Activated CD8-positive, alpha-beta memory T cell treated with anti-CD3 and anti-CD28 coated beads, Interleukin-2, amount 50 U/mL, for 48 hours (primary cell): Measurements from ENCODE around the gene ALKAL2.
A peak's percentile ranks its signal among the peaks of the same experiment; 100 is the strongest.
"Not testable (repeated sequence)": the region's sequence is repeated elsewhere in the genome, so short reads cannot be mapped to it uniquely, and the experiment has no call there.

Experiments
- DNase-seq: peaks from one replicate; pipeline ENCODE4 v3.0.0-alpha.2; 2020

Gene ALKAL2, protein sequence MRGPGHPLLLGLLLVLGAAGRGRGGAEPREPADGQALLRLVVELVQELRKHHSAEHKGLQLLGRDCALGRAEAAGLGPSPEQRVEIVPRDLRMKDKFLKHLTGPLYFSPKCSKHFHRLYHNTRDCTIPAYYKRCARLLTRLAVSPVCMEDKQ

DNA sequence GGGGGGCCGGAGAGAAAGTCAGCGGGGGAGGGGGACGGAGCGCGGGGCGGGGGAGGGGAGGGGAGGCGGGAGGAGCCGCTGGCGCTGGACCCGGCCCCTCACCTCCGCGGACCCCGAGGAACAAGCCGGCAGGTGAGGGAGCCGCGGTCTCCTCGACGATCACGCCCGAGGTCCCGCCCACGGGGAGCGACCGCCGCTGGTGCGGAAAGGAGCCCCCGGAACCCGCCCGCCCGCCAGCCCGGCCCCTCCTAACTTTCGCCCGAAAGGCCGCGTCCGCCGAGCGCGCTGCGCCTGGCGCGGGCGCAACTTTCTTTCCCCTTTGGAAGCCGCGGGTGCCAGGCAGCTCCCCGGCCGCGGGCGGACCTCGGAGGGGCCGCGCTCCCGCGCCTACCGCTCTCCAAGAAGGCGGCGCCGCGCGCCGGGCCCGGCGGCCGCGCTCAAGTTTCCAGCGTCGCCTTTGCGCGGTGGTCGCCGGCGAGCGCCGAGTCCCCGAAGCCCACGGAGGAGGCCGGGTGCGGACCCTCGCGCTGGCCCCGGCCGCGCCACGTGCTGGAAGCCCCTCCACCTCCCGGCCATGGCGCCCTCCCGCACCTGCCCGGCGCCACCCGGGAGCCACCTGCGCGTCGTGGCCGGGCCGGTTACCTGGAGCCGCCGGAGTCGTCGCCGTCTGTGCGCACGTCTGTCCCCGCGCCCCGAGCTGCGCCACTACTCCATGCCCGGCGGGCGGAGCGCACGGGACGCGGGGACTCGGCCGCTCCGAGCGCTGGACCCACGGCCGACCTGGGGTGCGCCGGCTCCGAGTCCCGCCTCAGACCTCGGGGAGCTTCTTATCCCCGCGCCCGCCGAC, at the start of gene ALKAL2:
TSS of gene ALKAL2 (minus strand) at position 181 of the 847 bp plus-strand sequence. CDS start 256 bp downstream, outside the sequence.
- DNase-seq = peak; percentile 59

DNA sequence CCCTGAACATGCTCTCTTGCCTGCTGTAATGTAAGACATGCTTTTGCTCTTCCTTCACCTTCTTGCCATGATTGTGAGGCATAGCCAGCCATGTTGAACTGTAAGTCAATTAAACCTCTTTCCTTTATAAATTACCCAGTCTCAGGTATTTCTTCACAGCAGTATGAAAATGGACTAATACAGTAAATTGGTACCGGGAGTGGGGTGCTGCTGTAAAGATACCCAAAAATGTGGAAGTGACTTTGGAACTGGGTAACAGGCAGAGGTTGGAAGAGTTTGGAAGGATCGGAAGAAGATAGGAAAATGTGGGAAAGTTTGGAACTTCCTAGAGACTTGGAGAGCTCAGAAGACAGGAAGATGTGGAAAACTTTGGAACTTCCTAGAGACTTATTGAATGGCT, 49.1 kb upstream of the ALKAL2 start:
- not testable (repeated sequence) for DNase-seq

DNA sequence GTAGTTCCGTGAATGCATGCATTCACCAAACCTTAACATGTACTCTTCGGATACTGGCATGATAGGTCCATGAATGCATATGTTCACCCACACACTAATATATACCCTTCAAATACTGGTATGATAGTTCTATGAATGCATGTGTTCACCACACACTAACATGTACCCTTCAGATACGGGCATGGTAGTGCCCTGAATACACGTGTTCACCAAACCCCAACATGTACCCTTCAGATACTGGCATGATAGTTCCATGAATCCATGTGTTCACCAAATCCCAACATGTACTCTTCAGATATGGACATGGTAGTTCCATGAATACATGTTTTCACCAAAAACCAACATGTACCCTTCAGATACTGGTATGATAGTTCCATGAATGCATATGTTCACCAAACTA, 48.5 kb upstream of the ALKAL2 start:
- DNase-seq = no peak

DNA sequence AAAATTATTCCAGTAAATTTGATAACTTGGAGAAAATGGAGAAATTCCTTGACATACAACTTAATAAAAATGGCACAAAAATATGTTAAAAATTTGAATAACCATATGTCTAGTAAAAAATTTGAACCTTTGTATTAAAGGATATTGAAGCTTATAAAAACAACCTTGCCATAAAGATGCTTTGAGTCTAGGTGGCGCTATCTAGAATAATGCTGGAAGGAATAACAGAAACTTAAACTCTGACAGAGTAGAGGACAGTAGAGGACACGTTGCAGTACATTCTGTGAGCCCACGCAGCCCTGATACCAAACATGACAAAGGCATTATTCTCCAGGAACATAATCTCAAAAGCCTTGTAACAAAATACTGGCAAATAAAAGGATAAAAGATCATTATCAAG, 44.7 kb upstream of the ALKAL2 start:
- DNase-seq = no peak

DNA sequence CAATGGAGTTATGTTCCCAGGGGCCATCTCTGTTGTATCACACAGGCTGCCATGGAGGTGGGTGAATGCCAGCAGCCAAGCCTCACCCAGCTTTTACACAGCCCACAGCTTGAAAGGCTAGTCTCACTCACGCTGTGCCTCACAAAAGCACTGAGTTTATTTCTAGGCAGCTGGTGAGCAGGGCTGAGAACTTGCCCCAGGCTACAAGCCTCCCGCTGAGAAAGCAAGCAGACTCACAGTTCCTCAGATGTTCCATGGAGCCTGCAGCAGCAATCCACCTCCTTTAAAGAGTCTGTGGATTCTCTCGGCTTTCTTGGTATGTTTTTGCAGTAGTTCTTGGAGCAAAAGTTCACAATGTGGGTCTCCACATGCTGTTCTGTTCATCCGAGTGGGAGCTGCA, 40.9 kb upstream of the ALKAL2 start:
- DNase-seq = no peak

DNA sequence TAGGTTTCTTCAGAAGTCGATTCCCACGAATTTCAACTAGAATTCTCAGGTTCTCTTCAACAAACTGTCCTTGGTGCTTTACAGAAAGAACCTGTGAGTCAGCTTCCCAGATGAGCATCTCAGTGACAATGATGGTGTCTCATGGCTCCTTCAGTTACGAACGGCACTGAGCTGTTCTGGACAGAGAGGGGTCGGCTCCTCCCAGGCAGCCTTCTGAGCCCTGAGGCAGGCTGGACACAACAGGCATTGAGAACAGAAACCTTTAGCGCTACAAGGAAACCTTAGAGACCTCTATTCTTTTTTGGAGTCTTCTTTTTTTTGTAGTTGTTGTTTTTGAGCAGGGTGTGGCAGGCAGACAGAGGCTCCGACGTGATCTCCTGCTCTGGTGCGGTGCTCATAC, 35.1 kb upstream of the ALKAL2 start:
- DNase-seq = no peak

DNA sequence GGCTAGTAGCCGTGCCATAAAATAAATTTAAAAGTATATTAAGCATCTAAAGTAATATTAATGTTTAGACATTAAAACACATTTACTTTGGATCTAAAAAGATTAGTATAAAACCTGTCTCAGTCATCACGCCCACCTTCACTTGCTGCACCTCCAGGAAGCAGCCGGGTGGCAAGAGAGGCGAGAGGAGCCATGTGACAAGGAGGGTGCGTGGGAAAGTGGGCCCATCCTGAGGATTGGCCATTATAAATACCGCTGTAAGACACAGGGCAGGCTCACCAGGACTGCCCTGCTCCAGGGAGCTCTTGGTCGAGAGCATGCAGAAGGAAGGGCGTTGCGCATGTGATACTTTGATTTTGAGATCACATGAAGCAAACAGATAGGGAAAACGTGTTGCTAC, 34.4 kb upstream of the ALKAL2 start:
- no peak for DNase-seq

DNA sequence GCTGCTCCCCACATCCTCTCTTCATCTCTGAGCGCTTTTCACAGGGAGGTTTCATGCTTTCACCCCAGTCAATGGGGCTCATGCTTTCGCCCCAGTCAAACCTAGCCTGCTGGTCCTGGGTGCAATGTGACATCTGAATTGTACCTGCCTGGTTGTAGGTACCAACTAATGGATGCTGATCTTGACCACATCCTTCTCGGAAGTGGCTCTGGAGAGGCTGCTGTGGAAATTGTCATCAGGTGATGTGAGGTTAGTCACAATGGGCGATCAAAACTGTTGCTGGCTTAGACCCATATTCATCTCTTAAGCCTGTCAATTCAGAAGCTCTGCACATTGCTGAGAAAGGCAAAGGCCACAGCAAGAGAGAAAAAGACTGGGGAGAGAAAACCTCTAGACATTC, 32.7 kb upstream of the ALKAL2 start:
- DNase-seq = no peak

DNA sequence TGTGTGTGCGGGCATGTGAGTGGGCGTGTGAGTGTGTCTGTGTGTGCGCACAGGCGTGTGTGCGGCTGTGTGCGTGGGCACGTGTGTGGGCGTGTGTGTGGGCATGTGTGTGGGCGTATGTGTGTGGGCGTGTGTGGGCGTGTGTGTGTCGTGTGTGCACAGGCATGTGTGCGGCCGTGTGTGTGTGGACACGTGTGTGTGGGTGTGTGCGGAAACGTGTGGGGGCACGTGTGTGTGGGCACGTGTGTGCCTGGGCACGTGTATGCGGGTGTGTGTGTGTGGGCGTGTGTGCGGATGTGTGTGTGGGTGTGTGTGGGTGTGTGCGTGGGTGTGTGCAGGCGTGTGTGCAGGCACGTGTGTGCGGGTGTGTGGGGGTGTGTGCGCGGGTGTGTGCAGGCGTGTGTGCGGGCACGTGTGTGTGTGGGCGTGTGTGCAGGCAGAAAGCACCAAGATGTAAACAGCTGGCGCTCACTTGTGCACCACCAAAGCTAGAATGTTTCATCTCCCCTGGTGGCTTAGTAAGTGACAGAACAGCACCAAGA, 31.2 kb upstream of the ALKAL2 start:
- DNase-seq = peak; percentile 58

DNA sequence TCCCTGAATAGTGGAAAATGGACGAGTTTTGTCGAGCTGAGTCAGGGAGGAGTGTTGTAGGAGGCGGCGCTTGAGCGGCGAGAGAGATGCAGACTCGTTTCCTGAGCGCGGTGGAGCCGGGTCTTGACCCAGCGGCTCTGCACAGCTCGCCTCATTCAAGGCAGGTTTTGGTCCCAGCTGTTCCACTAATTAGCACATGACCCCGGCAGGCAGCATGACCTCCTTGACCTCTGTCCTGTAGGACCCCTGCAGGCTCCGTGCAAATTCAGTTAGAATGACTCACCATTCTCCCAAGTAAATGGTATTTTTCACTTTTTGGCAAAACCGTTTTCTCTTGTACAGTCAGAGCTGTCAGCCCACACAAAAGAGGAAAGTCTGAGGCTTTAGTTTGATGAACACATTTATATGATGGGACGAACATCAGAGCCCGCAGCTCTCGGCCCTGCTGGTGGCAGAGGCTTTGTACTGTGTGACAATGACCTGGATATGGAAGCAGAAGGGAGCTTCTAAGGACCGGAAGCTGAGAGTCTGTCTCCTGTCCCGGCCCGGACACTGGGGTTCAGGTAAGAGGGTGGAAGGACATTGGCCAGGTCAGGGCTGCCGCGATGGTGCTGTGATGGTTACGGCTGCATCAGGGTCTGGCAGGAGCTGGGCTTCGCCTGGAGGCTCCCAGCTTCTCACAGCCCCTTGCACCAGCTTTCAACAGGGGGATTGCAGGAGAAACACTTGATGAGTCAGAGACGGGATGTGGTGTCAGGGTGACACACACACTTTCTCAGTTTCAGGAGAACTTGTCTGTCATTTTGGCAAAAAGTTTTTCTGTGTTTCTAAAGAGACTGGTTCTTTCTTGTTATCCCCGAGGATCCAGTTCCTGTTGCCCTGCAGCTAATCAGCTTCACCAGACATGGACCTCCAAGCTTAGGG, 29.9 kb upstream of the ALKAL2 start:
- DNase-seq = no peak

DNA sequence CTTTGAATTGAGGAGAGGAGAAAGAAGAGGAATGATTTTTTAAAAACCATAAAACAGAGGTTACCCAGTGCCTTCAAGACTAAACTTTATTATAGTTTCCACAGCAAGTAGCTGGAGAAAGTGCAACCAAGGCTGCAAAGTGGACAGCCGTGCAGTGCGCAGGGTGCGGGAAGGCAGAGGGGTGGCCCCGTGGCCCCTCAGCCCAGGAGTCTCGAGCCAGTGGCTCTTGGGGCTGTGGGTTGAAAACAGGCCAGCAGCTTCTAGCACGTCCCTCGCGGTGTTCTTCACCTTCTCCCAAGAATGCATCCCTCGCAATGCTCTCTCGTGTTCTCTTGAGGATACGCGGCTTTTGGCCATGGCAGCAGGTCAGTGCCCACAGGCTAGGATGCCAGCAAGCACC, 28.5 kb upstream of the ALKAL2 start:
- no peak for DNase-seq

DNA sequence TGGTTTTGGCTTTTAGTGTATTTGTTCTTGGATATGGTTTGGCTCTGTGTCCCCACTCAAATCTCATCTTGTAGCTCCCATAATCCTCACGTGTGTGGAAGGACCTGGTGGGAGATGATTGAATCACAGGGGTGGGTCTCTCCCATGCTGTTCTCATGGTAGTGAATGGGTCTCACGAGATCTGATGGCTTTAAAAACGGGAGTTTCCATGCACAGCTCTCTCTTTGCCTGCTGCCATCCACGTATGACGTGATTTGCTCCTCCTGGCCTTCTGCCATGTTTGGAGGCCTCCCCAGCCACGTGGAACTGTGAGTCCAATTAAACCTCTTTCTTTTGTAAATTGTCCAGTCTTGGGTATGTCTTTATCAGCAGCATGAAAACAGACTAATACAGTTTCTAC, 28.0 kb upstream of the ALKAL2 start:
- DNase-seq = not testable (repeated sequence)

DNA sequence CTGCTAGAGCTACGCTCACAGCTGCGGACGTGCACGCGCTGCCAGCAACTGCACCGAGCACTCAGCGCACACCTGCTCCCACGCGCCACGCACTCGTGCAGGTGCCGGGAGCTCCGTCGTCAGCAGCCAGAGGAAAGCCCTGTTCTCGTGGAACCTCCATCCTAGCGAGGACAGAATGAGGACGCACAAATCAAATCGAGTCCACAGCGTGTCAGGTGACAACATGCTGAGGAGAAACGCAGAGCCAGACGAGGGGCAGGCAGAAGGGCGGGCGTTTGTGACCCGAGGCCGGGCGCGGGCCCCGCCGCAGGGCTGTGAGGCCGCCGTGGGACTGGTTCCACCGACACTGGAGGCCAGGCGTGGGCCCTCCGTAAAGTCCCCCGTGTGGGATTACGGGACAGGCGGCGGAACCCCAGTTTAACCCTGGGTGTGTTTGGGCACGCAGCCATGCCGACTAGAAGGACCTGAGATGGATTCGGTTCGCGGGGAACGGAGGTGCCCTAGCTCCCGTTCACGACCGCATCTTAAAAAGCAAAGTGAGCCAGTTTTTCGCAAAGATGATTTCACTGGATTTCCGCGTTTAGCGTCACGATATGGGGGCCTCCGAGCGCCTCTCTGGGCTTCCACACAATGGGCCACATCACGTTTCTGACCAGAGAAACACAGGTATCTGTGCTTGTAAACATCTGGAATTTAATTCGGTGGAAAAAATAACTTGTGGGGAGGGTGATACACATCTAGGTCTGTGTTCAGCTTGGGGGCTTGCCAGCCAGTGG, 26.9 kb upstream of the ALKAL2 start:
- no peak for DNase-seq

DNA sequence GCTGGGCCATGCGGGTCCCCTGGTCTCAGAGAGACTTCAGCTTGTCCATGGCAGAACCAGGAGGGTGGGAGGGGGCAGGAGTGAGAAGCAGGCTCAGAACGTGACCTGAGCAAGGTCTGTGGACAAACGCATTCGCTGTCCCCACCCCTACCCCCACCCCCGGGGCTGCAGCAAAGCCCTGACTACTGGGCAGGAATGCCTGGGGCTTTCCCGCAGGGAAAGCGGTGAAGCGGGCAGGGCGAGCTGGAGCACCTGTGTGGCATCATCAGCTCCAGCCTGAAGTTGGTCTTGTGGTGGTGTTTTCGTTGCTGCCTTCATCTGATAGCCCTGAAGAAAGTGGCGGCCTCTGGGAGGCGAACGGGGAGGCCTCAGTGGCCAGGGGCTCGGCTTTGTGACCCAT, 26.1 kb upstream of the ALKAL2 start:
- no peak for DNase-seq

DNA sequence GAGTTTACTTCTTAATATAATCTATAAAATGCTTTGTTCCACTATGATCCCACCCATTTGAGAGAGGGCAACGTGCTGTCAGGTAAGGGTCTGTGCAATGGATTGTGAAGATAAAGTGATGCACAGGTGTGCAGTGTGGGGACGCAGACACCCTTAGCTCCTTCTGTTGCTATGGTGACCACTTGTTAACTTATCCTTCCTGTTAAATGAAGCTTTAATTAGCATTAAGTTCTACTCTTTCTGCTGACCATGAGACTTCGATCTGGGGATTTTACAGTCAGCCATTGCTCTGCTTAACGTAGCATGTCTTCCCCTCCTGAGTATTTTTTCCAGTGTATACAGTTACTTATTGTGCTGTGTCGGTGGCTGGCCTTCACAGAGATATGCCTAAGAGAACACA, 23.1 kb upstream of the ALKAL2 start:
- no peak for DNase-seq

DNA sequence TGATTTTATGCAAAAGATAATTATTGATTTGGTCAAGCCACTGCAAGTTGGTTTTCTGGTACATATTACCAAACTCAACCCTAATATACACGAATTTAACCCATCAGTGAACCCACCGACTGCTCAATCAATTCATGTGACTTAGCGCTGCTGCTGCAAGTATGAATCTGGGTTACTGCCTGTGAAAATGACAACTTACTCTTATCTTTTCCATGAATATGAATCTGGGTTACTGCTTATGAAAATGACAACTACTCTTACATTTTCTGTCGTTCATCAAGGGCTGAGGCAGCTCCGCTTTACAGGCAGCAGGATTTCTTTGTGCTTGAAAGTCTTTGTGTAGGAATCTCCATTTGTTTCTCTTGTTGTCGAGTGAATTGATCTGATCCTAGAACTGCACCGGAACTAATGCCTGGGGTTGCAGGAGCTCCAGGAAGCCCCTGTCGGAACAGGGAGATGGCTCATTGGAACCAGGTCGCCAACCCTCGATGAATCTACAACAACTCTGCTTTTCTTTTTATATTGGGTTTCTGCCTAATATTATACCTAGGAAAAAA, 22.1 kb upstream of the ALKAL2 start:
- DNase-seq = no peak

DNA sequence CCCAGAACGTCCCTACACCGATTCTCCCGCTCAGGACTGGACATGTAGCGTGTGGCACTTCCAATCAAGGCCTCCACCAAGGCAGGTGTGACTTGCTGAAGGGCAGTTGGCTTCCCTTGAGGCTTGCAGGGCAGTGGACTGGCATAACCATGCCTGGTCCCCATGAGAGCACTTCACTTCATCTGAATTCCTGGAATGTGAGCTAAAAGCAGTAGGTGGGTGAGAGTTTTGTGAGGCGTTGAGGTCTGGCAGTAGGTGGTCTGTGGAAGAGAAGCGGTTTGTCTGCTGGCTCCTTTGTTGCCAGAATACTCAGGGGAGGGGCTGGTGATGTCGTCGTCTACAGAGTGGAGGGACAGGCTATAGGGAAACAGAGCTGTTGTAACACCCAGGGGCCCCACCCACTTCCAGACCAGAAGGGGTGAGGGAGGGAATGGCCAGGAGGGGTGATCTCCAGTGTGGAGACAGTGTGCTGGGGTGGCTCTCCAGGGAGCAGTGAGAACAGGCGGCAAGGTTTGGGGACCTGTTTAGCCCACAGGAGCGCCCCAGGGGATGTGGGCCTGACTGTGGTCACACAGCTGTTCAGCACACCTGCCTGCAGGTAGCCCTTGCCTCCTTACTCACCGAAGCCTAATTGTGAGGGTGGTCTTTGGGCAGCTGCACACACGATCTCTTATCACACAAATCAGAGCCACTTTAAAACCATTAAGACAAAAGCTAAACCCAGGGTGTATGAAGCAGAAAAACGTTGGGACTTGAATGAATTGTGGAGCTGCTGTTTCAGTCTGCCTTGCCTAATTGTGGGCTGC, 21.5 kb upstream of the ALKAL2 start:
- no peak for DNase-seq

DNA sequence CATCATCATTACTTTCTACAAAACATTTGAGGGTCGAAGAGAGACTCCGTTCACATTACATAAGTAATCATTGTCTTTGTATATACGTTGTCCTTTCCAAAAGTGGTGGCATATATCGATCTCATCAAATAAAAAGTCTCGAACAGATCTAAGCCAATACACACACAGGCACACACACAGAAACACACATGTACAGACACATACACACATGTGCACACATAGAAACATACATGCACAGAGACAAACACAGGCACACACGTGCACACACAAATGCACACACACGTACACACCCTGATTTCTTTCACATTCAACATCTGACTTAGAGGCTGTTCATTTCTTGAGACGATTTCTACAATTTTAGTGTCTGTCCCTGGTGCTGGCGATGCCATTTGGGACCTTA, 17.5 kb upstream of the ALKAL2 start:
- no peak for DNase-seq

DNA sequence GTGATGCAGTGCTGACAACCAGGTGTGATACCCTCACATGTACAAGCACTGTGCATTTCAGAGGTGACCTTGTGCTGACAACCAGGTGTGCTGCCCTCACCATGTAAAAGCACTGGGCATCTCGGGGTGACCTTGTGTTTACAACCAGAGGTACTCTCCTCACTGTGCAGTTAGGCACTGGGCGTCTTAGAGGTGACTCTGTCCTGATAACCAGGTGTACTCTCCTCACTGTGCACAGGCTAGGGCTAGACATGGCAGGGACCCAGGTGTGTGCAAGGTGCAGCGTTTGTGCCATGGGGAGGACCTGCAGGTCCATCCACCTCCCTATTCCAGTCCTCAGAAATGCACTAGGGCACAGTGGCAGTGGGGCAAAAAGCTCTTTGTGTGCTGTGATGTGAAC, 8.5 kb upstream of the ALKAL2 start:
- no peak for DNase-seq

DNA sequence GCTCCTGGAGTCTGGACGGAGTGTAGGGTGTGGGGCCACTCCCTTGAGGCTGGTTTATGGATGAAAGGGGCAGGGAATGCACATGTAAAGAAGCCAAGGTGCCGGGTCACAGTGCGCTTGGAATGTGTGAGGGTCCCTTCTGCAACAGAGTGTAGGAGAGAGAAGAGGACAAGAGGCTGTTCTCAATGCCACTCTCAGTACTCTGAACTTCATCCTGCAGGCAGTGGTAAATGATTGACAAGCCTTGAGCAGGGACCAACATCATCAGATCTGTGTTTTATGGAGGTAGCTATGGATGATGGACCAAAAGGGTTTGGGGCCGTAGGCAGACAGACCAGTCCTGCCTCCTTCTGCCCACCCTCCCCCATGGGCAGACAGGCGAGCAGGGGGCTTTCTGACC, 7.2 kb upstream of the ALKAL2 start:
- DNase-seq = no peak

DNA sequence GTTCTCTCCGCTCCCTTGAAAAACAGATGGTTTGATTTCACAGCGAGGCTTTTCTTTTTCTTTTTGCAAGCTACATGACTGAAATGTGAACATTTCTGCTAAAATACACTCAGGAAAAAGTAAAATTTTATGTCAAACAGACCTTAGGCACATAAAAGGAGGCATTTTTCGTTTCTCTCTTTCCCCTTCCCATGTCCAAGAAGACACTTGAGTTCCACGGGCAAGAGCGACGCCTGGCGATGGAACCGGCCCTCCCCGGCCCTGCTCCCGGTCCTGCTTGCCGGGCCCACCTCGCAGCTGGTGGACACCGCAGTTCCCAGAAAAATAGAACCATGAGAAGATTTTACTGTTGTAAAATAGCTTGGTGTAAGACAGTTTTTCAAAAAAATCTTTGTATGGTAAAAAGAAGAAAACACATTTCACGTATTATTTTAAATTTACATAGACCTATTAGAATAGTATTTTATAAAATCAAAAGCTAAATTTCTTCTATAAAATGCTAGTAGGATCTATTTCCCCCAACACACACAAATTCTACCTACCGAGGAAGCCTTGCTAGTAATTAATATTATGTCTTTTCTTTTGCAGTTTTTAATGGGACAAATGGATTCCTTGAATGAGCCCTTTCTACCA, 2.3 kb upstream of the ALKAL2 start:
- peak; percentile 69 for DNase-seq
